RWPE1 (cell line): Measurements from ENCODE around the gene DTD1.

Experiments used
- CTCF ChIA-PET: fragments of 350-600 bp; sonication (Branson Sonifier 250); formaldehyde crosslinking; extraction: SDS; loops from one replicate; lab custom pipeline; 2021; lab: Yijun Ruan, JAX
- POLR2A ChIA-PET: fragments of 400-600 bp; formaldehyde crosslinking; extraction: SDS; loops from one replicate; lab custom pipeline; 2020; ENCODE audit warnings: antibody characterized with exemption; ENCODE audit not compliant: low non-redundant PET; lab: Yijun Ruan, JAX
- DNase-seq: peaks from one replicate; pipeline ENCODE4 v3.0.0; 2012; ENCODE audit warnings: low spot score
- H3K27ac ChIP-seq: fragments of 450-650 bp; 2 replicates; pipeline ENCODE4 v1.5.1; 2017
- CTCF ChIP-seq: fragments of 450-650 bp; conservative IDR thresholded peaks from 2 replicates; pipeline ENCODE4 v1.5.1; 2017; ENCODE audit warnings: low read depth, mild to moderate bottlenecking

The DTD1 gene

GRCh38 chr20:18672834-18673233 is 85.0 kb downstream of the DTD1 start:
- ChIA-PET CTCF (interaction anchor here (0.8 kb wide), 1 partner anchor 16 kb away, joined by 3 read pairs; no protein-coding TSS in a partner anchor), POLR2A (no interaction called here)
- DNase-seq, result no peak
- H3K27ac ChIP-seq, result no peak overlapping the region
- no peak for TF ChIP-seq CTCF

- CTCF ChIA-PET, result interaction anchor here (0.9 kb wide), 1 partner anchor 77 kb away, joined by 4 read pairs; no protein-coding TSS in a partner anchor
- POLR2A ChIA-PET, result no interaction called here
- TF ChIP-seq CTCF, result no peak
- no peak overlapping the region for H3K27ac ChIP-seq
- DNase-seq, result no peak
Observed at GRCh38 chr20:18676396-18676795, 88.5 kb downstream of the DTD1 start.

- no peak for TF ChIP-seq CTCF
- no peak for DNase-seq
- H3K27ac ChIP-seq, result no peak overlapping the region
- CTCF ChIA-PET, result interaction anchor here (0.9 kb wide), 1 partner anchor 78 kb away, joined by 4 read pairs; no protein-coding TSS in a partner anchor
- POLR2A ChIA-PET, result no interaction called here
Observed at GRCh38 chr20:18677126-18677525, 89.3 kb downstream of the DTD1 start.

- no peak overlapping the region for H3K27ac ChIP-seq
- TF ChIP-seq CTCF, result no peak
- DNase-seq, result no peak
- ChIA-PET POLR2A (interaction anchor here (0.7 kb wide), 1 partner anchor 66 kb away, joined by 4 read pairs; no protein-coding TSS in a partner anchor), CTCF (no interaction called here)
Observed at GRCh38 chr20:18678549-18679419, 90.9 kb downstream of the DTD1 start.

- DNase-seq, result no peak
- no peak overlapping the region for H3K27ac ChIP-seq
- CTCF ChIA-PET, result no interaction called here
- POLR2A ChIA-PET, result no interaction called here
- no peak for TF ChIP-seq CTCF
Observed at GRCh38 chr20:18683839-18684238, 96.0 kb downstream of the DTD1 start.

GRCh38 chr20:18684775-18685174 is 96.9 kb downstream of the DTD1 start:
- TF ChIP-seq CTCF, result no peak
- no peak for DNase-seq
- no peak overlapping the region for H3K27ac ChIP-seq
- CTCF ChIA-PET, result interaction anchor here (0.6 kb wide), 1 partner anchor 1330 kb away, joined by 4 read pairs; no protein-coding TSS in a partner anchor
- POLR2A ChIA-PET, result no interaction called here
